ENCODE results near the gene FAM114A2.

Gene FAM114A2

GRCh38 chr5:153985498-153985897, 53.2 kb downstream of the FAM114A2 start:
- Histone ChIP-seq H3K27me3 (replicated peaks; ENCODE audit: control insufficient read depth, insufficient read depth, low read length) (no peaks in the 10 kb centered on the region), H3K36me3 (ENCODE audit: control insufficient read depth, insufficient read depth, low read length) (no peaks in the 10 kb centered on the region), H3K4me3 (replicated peaks; ENCODE audit: low read depth, low read length) (no peak overlapping the region)
- TF ChIP-seq CTCF (IDR thresholded peaks at IDR 0.05; ENCODE audit: insufficient read depth, low read length, poor library complexity, severe bottlenecking), result no peak
- no peak for DNase-seq (ENCODE audit: extremely low read depth, insufficient read length)

- Histone ChIP-seq H3K36me3 (ENCODE audit: control insufficient read depth, insufficient read depth, low read length) (no peaks in the 10 kb centered on the region), H3K27me3 (replicated peaks; ENCODE audit: control insufficient read depth, insufficient read depth, low read length) (no peaks in the 10 kb centered on the region), H3K4me3 (replicated peaks; ENCODE audit: low read depth, low read length) (no peak overlapping the region)
- no peak for TF ChIP-seq CTCF (IDR thresholded peaks at IDR 0.05; ENCODE audit: insufficient read depth, low read length, poor library complexity, severe bottlenecking)
- no peak for DNase-seq (ENCODE audit: extremely low read depth, insufficient read length)
These were observed 54.8 kb downstream of the FAM114A2 start for GRCh38 chr5:153983885-153984284.

GRCh38 chr5:153981905-153982605, 56.7 kb downstream of the FAM114A2 start:
- no peak for DNase-seq (ENCODE audit: extremely low read depth, insufficient read length)
- Histone ChIP-seq H3K4me3 (replicated peaks; ENCODE audit: low read depth, low read length) (no peak overlapping the region), H3K36me3 (ENCODE audit: control insufficient read depth, insufficient read depth, low read length) (no peaks in the 10 kb centered on the region), H3K27me3 (replicated peaks; ENCODE audit: control insufficient read depth, insufficient read depth, low read length) (no peaks in the 10 kb centered on the region)
- no peak for TF ChIP-seq CTCF (IDR thresholded peaks at IDR 0.05; ENCODE audit: insufficient read depth, low read length, poor library complexity, severe bottlenecking)

- Histone ChIP-seq H3K27me3 (replicated peaks; ENCODE audit: control insufficient read depth, insufficient read depth, low read length) (peaks cover 1% of the 10 kb centered on the region; the same call in 1 of the 2 replicates), H3K36me3 (ENCODE audit: control insufficient read depth, insufficient read depth, low read length) (no peaks in the 10 kb centered on the region), H3K4me3 (replicated peaks; ENCODE audit: low read depth, low read length) (no peak overlapping the region)
- no peak for DNase-seq (ENCODE audit: extremely low read depth, insufficient read length)
- TF ChIP-seq CTCF (IDR thresholded peaks at IDR 0.05; ENCODE audit: insufficient read depth, low read length, poor library complexity, severe bottlenecking), result no peak
These were observed 59.5 kb downstream of the FAM114A2 start for GRCh38 chr5:153979028-153979783.

GRCh38 chr5:153974813-153975163, 63.9 kb downstream of the FAM114A2 start:
- no peak for TF ChIP-seq CTCF (IDR thresholded peaks at IDR 0.05; ENCODE audit: insufficient read depth, low read length, poor library complexity, severe bottlenecking)
- Histone ChIP-seq H3K4me3 (replicated peaks; ENCODE audit: low read depth, low read length) (no peak overlapping the region), H3K36me3 (ENCODE audit: control insufficient read depth, insufficient read depth, low read length) (no peaks in the 10 kb centered on the region), H3K27me3 (replicated peaks; ENCODE audit: control insufficient read depth, insufficient read depth, low read length) (peaks cover 1% of the 10 kb centered on the region; the same call in 1 of the 2 replicates)
- no peak for DNase-seq (ENCODE audit: extremely low read depth, insufficient read length)

Data from GM06990 (cell line).